Renal cortex interstitium (tissue), 11 donors: ENCODE results near the gene MRPL1. TPM values are rescaled to one million over a fixed set of nuclear protein-coding genes. Genes with fewer than 3 reads are reported as not detected.

Source experiments
- DNase-seq, 11 donors: peaks; one replicate each; pipeline ENCODE4 v3.0.0-alpha.2; 2013; ENCODE audit warnings: low read depth in 9 of 11, low spot score in 4 of 11; ENCODE audit errors: extremely low read depth in 1 of 11
- polyA plus RNA-seq, 3 donors: library from polyadenylated mRNA; unstranded; fragments of 120-200 nt; gene quantifications; one replicate each; pipeline ENCODE4 v1.2.1, GENCODE V29; 2013; ENCODE audit not compliant: insufficient read length in 3 of 3

Gene MRPL1
- polyA plus RNA-seq, 3 donors: 53.3 to 63.9 (median 54.5) TPM

DNA sequence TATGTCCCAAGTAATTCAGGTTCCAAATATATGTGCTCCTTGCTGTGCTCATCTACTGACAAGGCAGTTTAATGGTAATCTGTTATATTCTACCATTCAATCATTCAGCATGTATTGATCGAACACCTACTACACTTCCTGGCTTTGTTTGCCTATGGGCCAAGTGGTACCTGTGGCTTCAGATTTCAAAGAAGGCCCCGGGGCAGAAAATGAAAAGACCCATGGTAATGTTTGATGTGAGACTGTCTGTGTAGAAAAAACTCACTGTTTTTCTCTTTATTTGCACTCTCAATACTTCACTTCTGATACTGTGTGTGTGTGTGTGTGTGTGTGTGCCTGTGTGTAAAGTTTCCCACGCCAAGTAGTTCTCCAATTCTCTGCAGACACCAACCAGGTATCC, 133.4 kb downstream of the MRPL1 start:
- no peak for DNase-seq

DNA sequence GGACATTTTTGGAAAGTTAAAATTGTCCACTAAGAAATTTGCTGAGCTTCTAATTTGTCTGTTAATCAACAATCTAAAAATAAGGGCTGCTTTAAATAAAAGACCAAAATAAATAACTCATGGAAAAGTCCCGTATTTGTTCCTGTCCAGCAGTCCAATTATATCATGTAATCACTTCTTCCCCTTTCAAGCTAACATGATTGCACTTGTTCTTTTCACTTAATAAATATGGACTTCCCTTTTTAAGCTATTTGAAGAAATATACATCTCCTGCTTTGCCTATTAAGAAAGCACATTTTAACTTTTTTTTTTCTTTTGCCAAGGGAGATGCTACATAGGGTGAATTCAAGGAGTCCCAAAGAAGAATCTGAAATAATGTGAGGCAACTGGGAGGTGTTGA, 138.9 kb downstream of the MRPL1 start:
- no peak for DNase-seq

DNA sequence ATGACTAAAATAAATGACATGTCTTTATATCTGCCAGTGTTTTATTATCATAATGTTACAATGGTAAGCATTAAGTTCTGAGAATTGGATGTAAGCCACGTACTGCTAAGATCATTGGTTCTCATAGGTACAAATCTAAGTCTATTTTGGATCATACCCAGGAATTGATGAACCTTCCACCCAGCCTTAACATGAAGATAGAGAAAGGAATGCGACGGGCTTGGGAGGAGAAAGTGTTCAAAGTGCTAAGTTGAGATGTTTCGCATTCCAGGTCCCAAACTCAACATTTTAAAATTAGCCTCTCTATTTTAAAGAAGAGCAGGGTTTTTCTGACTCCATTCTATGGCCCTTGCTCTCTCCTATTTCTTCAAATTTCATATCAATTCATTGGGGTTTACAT, 139.6 kb downstream of the MRPL1 start:
- no peak for DNase-seq

Other genes starting within 250 kb of the MRPL1 start
- 10 to 100 TPM; 32.8 to 39.7 (median 38.9) TPM for gene CNOT6L, start 43.5 kb upstream of the MRPL1 start, polyA plus RNA-seq
- 10 to 100 TPM; 79.1 to 92.9 (median 84.9) TPM for gene FRAS1, start 194.5 kb downstream of the MRPL1 start, polyA plus RNA-seq